Immature natural killer cell (primary cell): ENCODE data around the gene PIP5K1B. TPM values are rescaled to one million over a fixed set of nuclear protein-coding genes. Genes with fewer than 3 reads are reported as not detected.

ENCODE experiments used
- DNase-seq, 3 donors: peaks; one replicate each; pipeline ENCODE4 v3.0.0; 2022; ENCODE audit warnings: mixed read lengths in 1 of 3
- H3K27ac Mint-ChIP-seq, 6 donors: one replicate each; pipeline ENCODE4 v1.8.0; 2020; ENCODE audit warnings: mixed read lengths in 6 of 6, mild to moderate bottlenecking in 5 of 6, inconsistent platforms in 4 of 6, moderate library complexity in 3 of 6
- H3K27me3 Mint-ChIP-seq, 3 donors: one replicate each; pipeline ENCODE4 v1.8.0; 2020 to 2021; ENCODE audit warnings: low read depth in 3 of 3, mild to moderate bottlenecking in 3 of 3, mixed read lengths in 3 of 3, moderate library complexity in 3 of 3, inconsistent platforms in 1 of 3
- H3K36me3 Mint-ChIP-seq, 3 donors: one replicate each; pipeline ENCODE4 v1.8.0; 2020; ENCODE audit warnings: mixed read lengths in 3 of 3, inconsistent platforms in 2 of 3, mild to moderate bottlenecking in 2 of 3
- H3K4me1 Mint-ChIP-seq, 2 donors: one replicate each; pipeline ENCODE4 v1.8.0; 2020; ENCODE audit warnings: inconsistent platforms in 2 of 2, mild to moderate bottlenecking in 2 of 2, mixed read lengths in 2 of 2, moderate library complexity in 1 of 2
- H3K4me3 Mint-ChIP-seq, 5 donors: one replicate each; pipeline ENCODE4 v1.8.0; 2020; ENCODE audit warnings: mild to moderate bottlenecking in 5 of 5, mixed read lengths in 5 of 5, inconsistent platforms in 3 of 5, moderate library complexity in 3 of 5
- H3K9me3 Mint-ChIP-seq, 6 donors: one replicate each; pipeline ENCODE4 v1.8.0; 2020; ENCODE audit warnings: mild to moderate bottlenecking in 6 of 6, mixed read lengths in 6 of 6, inconsistent platforms in 4 of 6, moderate library complexity in 3 of 6
- polyA plus RNA-seq, 3 donors: library from polyadenylated mRNA; unstranded; fragments of 300-500 nt; fragmentation: Illumina TruSeq; gene quantifications; one replicate each; pipeline ENCODE4 v1.2.3, GENCODE V29; 2021

PIP5K1B gene
- polyA plus RNA-seq, 3 donors from 2014 or later: not detected

DNA sequence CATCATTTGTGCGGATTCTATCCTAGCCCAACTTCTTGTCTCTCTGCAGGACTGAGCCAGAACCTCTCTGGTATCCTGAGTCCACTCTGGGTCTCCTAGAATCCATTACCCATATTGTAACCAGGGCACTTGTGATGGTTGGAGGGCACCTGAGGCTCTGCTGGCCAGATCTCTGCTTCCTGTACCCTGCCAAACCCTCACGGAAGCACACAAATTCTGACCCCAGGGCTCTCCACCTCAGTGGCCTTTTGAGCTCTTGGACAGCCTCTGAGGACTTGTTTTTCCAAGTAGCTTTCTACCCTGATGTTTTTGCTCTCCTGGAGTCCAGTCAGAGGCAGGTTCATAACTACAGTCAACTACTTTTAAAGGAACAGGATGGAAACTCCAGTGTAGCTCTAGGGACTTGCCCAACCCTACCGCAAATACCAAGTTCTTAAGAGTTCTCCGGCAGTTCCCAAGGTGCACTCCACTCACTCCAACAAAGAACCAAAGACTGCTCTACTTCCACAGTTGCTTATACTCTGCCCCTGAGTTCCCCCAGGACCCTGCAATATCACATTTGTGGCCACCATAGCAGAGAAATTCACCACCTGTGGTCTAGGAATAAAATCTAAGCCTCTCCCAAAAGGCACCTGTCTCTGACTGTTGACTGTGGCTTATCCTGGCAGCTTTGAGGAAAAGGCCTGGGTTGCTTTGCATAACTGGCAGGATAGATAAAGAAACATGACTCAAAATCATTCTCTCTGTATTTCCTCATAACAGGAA is 9.6 kb downstream of the PIP5K1B start:
- Mint-ChIP-seq H3K27me3 (peaks cover 7 to 13% (median 10%) of the 10 kb centered on the region in 3 donors), H3K4me3 (no peak overlapping the region), H3K27ac (no peak overlapping the region)

DNA sequence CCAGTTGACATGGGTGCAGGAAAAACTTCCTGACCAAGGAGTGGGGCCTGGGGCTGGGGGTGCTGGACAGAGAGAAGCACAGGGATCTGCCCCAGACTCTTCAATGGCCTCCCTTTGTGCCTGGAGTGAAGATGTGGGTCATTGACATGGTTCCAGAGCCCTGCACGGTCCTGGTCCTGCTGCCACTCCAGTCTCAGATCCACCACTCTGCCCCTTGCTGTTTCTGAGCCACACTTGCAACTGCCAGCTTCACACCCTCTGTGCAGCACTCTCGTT is 10.1 kb downstream of the PIP5K1B start:
- Mint-ChIP-seq H3K36me3 (no peaks in the 10 kb centered on the region), H3K4me1 (no peaks in the 10 kb centered on the region), H3K27me3 (peaks cover 7 to 10% (median 10%) of the 10 kb centered on the region in 3 donors), H3K4me3 (no peak overlapping the region), H3K9me3 (no peaks in the 10 kb centered on the region), H3K27ac (no peak overlapping the region)
- DNase-seq: no peak

More for the DNA sequence above, 9.6 kb downstream of the PIP5K1B start:
- H3K36me3 Mint-ChIP-seq: no peaks in the 10 kb centered on the region
- no peaks in the 10 kb centered on the region for H3K4me1 Mint-ChIP-seq
- DNase-seq: no peak
- H3K9me3 Mint-ChIP-seq: no peaks in the 10 kb centered on the region

DNA sequence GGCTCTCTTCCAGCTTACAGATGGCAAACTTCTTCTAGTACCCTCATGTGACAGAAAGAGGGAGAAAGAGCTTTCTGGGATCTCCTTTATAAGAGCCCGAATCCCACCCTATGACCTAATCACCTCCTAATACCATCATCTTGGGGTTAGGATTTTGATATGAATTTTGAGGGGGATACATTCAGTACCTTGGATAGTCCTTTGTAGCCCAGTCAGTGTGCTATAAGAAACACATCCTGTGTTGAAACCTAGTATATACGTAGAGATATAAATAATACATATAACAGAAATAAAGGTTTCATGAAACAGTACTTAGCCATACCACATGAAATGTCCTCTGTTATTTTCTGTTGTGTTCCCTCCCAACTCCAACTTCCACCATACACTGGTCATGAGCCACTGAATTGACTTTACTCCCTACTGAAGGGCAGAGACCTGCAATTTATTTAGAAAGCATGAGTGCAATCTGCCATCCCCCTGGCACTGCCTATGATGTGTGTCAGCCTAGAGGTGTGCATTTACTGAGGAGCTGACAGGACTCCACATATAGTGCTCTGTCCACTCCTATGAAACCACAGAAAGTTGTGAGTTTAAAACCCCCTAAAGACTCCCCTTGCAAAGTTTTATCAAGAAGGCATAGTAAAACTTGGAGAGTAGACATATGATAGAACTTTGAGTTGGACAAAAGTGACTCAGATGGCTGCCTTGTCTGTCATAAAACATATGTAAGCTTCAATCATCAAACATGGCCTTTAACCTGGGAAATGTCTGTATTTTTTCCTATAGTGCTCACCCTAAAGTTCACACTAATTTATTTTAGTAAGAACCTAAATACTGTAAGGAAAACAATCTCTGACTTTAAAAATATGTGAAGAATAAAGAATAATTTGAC is 12.8 kb downstream of the PIP5K1B start:
- Mint-ChIP-seq H3K4me1 (no peaks in the 10 kb centered on the region), H3K27me3 (peaks cover 4 to 12% (median 7%) of the 10 kb centered on the region in 3 donors), H3K4me3 (no peak overlapping the region), H3K9me3 (no peaks in the 10 kb centered on the region), H3K27ac (no peak overlapping the region), H3K36me3 (no peaks in the 10 kb centered on the region)
- DNase-seq: no peak

- no peaks in the 10 kb centered on the region for H3K9me3 Mint-ChIP-seq
- no peak for DNase-seq
- no peaks in the 10 kb centered on the region for H3K4me1 Mint-ChIP-seq
- no peak overlapping the region for H3K4me3 Mint-ChIP-seq
- no peak overlapping the region for H3K27ac Mint-ChIP-seq
- peaks cover 2 to 7% (median 3%) of the 10 kb centered on the region in 3 donors for H3K27me3 Mint-ChIP-seq
- H3K36me3 Mint-ChIP-seq: no peaks in the 10 kb centered on the region
These were observed 14.8 kb downstream of the PIP5K1B start for GRCh38 chr9:68719847-68720246.

DNA sequence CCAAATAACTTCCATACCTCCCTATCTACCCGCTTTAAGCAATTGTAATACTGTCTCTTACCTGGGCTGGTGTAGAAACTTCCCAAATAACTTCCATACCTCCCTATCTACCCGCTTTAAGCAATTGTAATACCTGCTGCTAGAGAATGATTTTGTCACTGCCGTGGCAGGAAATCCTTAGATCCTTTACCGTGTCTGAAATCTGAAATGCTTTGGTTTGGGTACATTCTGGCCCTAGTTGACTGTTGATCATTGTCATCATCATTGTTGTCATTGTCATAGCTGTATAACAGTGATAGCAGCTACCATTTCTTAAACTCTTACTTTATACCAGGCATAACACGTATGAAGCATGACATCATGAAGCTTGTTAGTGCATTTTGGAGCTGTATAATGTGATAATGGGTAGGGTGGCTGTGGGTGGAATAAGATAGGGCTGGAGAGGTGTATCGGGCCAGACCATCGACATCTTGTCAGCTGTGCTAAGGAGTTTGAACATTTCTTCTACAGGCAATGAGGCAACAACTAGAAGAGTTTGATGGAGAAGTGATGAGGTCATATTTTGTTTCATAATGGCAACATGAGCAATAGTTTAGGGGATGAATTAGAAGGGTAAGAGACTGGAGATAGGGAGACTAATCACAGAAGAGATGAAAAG is 15.7 kb downstream of the PIP5K1B start:
- Mint-ChIP-seq H3K27ac (no peak overlapping the region), H3K4me3 (no peak overlapping the region), H3K27me3 (peaks cover 2 to 7% (median 3%) of the 10 kb centered on the region in 3 donors), H3K4me1 (no peaks in the 10 kb centered on the region), H3K9me3 (no peaks in the 10 kb centered on the region), H3K36me3 (no peaks in the 10 kb centered on the region)
- DNase-seq: no peak

- DNase-seq: no peak
- Mint-ChIP-seq H3K9me3 (no peaks in the 10 kb centered on the region), H3K4me1 (no peaks in the 10 kb centered on the region), H3K27ac (no peak overlapping the region), H3K4me3 (no peak overlapping the region), H3K27me3 (peaks cover 1 to 4% (median 3%) of the 10 kb centered on the region in 3 donors), H3K36me3 (no peaks in the 10 kb centered on the region)
These were observed 16.8 kb downstream of the PIP5K1B start for GRCh38 chr9:68721666-68722330.

GRCh38 chr9:68725070-68725469 is 20.0 kb downstream of the PIP5K1B start:
- DNase-seq: no peak
- Mint-ChIP-seq H3K27ac (no peak overlapping the region), H3K4me1 (no peaks in the 10 kb centered on the region), H3K36me3 (no peaks in the 10 kb centered on the region), H3K27me3 (peaks cover 3 to 8% (median 5%) of the 10 kb centered on the region in 3 donors), H3K9me3 (peaks cover 0 to 2% (median 0%) of the 10 kb centered on the region in 6 donors), H3K4me3 (no peak overlapping the region)

DNA sequence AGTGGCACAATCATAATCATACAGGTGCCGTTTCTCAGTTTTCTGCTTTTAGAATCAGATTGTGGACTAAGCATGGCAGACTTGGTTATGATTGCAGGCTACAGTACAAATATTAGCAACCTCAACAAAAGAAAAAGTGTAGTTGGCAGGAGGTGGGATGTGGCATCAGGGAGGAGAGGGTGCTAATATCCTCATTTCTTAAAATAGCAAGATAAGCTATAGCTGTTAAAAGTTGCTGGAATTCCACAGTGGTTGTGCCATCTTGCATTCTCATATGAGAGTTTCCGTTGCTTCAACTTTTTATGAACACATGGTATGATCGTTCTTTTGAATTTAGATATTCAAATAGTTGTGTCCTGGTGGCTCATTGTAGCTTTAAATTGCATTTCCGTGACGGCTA is 21.4 kb downstream of the PIP5K1B start:
- H3K4me1 Mint-ChIP-seq: no peaks in the 10 kb centered on the region
- peaks cover 3 to 8% (median 5%) of the 10 kb centered on the region in 3 donors for H3K27me3 Mint-ChIP-seq
- H3K4me3 Mint-ChIP-seq: no peak overlapping the region
- H3K9me3 Mint-ChIP-seq: peaks cover 0 to 2% (median 0%) of the 10 kb centered on the region in 6 donors
- H3K36me3 Mint-ChIP-seq: no peaks in the 10 kb centered on the region
- DNase-seq: no peak
- no peak overlapping the region for H3K27ac Mint-ChIP-seq

GRCh38 chr9:68727636-68728035 is 22.6 kb downstream of the PIP5K1B start:
- Mint-ChIP-seq H3K9me3 (peaks cover 0 to 2% (median 0%) of the 10 kb centered on the region in 6 donors), H3K36me3 (no peaks in the 10 kb centered on the region), H3K27ac (no peak overlapping the region), H3K4me1 (no peaks in the 10 kb centered on the region), H3K27me3 (peaks cover 3 to 13% (median 3%) of the 10 kb centered on the region in 3 donors), H3K4me3 (no peak overlapping the region)
- no peak for DNase-seq

DNA sequence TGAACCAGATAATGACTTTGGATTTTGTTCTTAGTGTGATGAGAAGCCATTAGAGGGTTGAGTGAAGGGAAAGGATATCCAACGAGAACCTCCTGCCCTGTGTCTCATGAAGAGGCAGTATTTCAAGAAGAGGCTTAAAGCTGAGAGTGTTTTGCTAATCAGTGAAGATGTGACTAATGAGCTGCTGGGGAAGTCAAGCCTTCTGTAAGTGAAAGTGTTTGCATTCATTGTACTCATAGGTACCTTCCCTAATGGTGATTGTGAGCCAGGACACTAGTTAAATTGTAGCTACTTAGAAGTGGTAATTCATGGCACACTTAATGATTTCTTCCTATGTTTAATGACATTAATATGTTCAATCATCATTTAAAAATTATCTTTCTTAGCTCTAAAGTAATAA is 23.7 kb downstream of the PIP5K1B start:
- no peaks in the 10 kb centered on the region for H3K4me1 Mint-ChIP-seq
- H3K9me3 Mint-ChIP-seq: peaks cover 0 to 2% (median 0%) of the 10 kb centered on the region in 6 donors
- DNase-seq: no peak
- no peak overlapping the region for H3K27ac Mint-ChIP-seq
- H3K36me3 Mint-ChIP-seq: no peaks in the 10 kb centered on the region
- peaks cover 3 to 11% (median 5%) of the 10 kb centered on the region in 3 donors for H3K27me3 Mint-ChIP-seq
- no peak overlapping the region for H3K4me3 Mint-ChIP-seq

DNA sequence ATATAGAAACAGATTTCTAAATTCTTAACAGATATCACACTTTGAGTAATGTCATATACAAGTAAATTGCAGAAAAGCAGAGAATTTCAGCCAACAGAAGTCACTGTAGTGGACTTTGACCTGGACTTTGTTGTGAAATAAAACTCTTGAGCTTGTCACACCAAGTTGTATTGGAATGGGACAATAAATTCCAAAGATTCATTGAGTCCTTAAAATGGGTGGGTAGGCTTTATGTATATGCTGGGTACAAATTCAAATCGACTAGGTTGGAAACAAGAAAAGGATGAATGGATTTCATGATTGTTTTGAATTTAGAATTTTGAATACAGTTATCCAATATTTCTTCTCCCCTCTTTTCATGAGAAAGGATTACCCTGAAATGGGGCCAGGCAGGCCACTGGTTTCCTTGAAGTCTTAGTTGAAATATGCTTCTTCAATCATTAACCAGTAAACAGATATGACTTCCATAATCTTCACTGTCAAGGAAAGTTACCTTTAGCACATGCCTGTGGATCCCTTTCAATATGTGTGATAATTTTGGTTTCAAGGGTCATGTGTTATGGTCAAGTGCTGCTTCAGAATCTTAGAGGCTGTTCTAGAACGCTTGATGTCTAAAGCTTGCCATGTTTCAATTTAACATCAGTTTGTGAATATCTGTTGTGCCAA is 25.7 kb downstream of the PIP5K1B start:
- DNase-seq: no peak
- Mint-ChIP-seq H3K27me3 (peaks cover 3 to 13% (median 6%) of the 10 kb centered on the region in 3 donors), H3K4me3 (no peak overlapping the region), H3K27ac (no peak overlapping the region), H3K36me3 (no peaks in the 10 kb centered on the region), H3K9me3 (peaks cover 0 to 2% (median 0%) of the 10 kb centered on the region in 6 donors), H3K4me1 (no peaks in the 10 kb centered on the region)

GRCh38 chr9:68731857-68732256 is 26.8 kb downstream of the PIP5K1B start:
- Mint-ChIP-seq H3K4me3 (no peak overlapping the region), H3K27ac (no peak overlapping the region), H3K4me1 (no peaks in the 10 kb centered on the region), H3K9me3 (peaks cover 0 to 2% (median 0%) of the 10 kb centered on the region in 6 donors), H3K36me3 (no peaks in the 10 kb centered on the region), H3K27me3 (peaks cover 2 to 12% (median 6%) of the 10 kb centered on the region in 3 donors)
- DNase-seq: no peak

DNA sequence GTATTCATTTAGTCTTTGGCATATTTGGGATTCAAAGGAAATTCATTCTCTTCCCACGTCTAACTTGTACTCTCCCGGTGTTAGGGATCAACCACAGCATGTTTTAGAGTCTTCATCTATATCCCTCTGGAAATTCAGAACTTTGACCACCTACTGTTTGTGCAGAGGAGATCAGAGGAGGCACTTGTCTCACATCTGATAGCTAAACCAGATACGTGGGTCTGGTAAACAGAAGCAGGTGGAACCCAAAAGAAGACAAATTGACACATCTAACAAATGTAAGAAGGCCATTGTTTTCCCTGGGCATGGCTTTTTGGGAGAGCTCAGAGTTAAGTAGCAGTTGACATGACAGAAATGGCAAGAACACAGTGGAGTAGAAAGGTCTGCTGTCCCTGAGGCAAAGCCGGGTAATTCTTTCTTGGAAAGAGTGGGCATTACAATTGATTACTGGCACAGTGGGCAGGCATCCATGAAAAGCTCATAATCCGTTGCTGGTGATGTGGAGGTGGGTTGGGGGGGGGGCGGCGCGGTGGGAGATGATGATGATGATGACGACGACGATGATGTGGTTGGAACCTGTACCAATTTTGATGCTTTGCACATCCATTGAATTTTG is 27.5 kb downstream of the PIP5K1B start:
- Mint-ChIP-seq H3K4me1 (no peaks in the 10 kb centered on the region), H3K4me3 (no peak overlapping the region), H3K27ac (no peak overlapping the region), H3K9me3 (peaks cover 0 to 2% (median 0%) of the 10 kb centered on the region in 6 donors), H3K27me3 (peaks cover 5 to 12% (median 6%) of the 10 kb centered on the region in 3 donors), H3K36me3 (no peaks in the 10 kb centered on the region)
- DNase-seq: no peak
